HEK293T (cell line): ENCODE results near the gene MRPL38.
A peak's percentile ranks its signal among the peaks of the same experiment; 100 is the strongest.
"Not testable (repeated sequence)": the region's sequence is repeated elsewhere in the genome, so short reads cannot be mapped to it uniquely, and the experiment has no call there.

Experiments
- CTCF ChIA-PET: fragments of 350-600 bp; formaldehyde crosslinking; extraction: SDS; loops from one replicate; lab custom pipeline; 2021; ENCODE audit warnings: antibody characterized with exemption, inconsistent platforms; lab: Yijun Ruan, JAX
- POLR2A ChIA-PET: fragments of 350-600 bp; formaldehyde crosslinking; extraction: SDS; loops from one replicate; lab custom pipeline; 2020; ENCODE audit warnings: antibody characterized with exemption, inconsistent platforms; lab: Yijun Ruan, JAX
- DNase-seq: peaks from one replicate; pipeline ENCODE4 v3.0.0; 2012; ENCODE audit warnings: mixed read lengths; ENCODE audit errors: extremely low spot score
- ARNT ChIP-seq: fragments of 450-650 bp; IDR thresholded peaks from 2 replicates; pipeline ENCODE4 v1.6.1; 2017; ENCODE audit warnings: mild to moderate bottlenecking
- BHLHE40 ChIP-seq: fragments of 450-650 bp; IDR thresholded peaks from 2 replicates; pipeline ENCODE4 v1.6.1; 2016; ENCODE audit warnings: mild to moderate bottlenecking, moderate library complexity, borderline replicate concordance
- CTBP1 ChIP-seq: fragments of 450-650 bp; IDR thresholded peaks from 2 replicates; pipeline ENCODE4 v1.6.1; 2016; ENCODE audit warnings: borderline replicate concordance
- ELF4 ChIP-seq: fragments of 450-650 bp; IDR thresholded peaks from 2 replicates; pipeline ENCODE4 v1.6.1; 2017; ENCODE audit warnings: antibody characterized with exemption
- FOXA1 ChIP-seq: fragments of 450-650 bp; IDR thresholded peaks from 2 replicates; pipeline ENCODE4 v1.6.1; 2016; ENCODE audit warnings: mild to moderate bottlenecking
- FOXK2 ChIP-seq: fragments of 450-650 bp; IDR thresholded peaks from 2 replicates; pipeline ENCODE4 v1.6.1; 2016; ENCODE audit warnings: mild to moderate bottlenecking
- FOXM1 ChIP-seq: fragments of 450-650 bp; IDR thresholded peaks from 2 replicates; pipeline ENCODE4 v1.6.1; 2017; ENCODE audit warnings: mild to moderate bottlenecking, borderline replicate concordance
- HDGF ChIP-seq: fragments of 450-650 bp; IDR thresholded peaks from 2 replicates; pipeline ENCODE4 v1.6.1; 2017; ENCODE audit warnings: antibody characterized with exemption, borderline replicate concordance
- L3MBTL2 ChIP-seq: fragments of 450-650 bp; conservative IDR thresholded peaks from 2 replicates; pipeline ENCODE4 v1.6.1; 2016; ENCODE audit warnings: mild to moderate bottlenecking
- LEF1 ChIP-seq: fragments of 450-650 bp; IDR thresholded peaks from 2 replicates; pipeline ENCODE4 v1.6.1; 2017; ENCODE audit warnings: mild to moderate bottlenecking, borderline replicate concordance
- NFRKB ChIP-seq: fragments of 450-650 bp; IDR thresholded peaks from 2 replicates; pipeline ENCODE4 v1.6.1; 2016; ENCODE audit warnings: mild to moderate bottlenecking, moderate library complexity
- SP1 ChIP-seq: fragments of 450-650 bp; IDR thresholded peaks from 2 replicates; pipeline ENCODE4 v1.6.1; 2017
- SUZ12 ChIP-seq: fragments of 450-650 bp; IDR thresholded peaks from 2 replicates; pipeline ENCODE4 v1.6.1; 2016; ENCODE audit warnings: mild to moderate bottlenecking
- TARDBP ChIP-seq: fragments of 450-650 bp; IDR thresholded peaks from 2 replicates; pipeline ENCODE4 v1.6.1; 2016
- ZNF384 ChIP-seq: fragments of 450-650 bp; IDR thresholded peaks from 2 replicates; pipeline ENCODE4 v1.6.1; 2016
- TF ChIP-seq, protein P1 (sequence below): fragments of 450-650 bp; IDR thresholded peaks from 2 replicates; pipeline ENCODE4 v1.6.1; 2016

The MRPL38 gene

DNA sequence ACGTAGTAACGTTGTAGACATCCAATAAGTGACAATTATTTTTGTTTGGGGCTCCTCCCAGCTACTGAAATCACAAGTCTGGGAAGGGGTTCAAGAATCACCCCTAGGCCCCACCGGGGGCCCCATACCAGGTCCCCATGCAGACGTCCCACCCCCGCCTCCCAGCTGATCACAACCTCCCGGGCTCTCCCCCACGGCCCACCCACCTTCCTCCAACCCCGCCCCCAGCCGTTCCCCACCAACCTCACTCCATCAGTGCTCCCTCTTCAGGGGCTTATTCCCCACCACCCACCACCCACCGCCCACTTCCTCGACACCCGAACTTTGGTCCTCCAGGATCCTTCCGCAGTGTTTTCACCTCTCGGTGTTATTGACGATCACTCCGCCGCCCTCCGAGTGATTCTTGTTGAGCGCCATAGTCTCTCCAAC lies 49.8 kb downstream of the MRPL38 start:
- ChIA-PET CTCF (interaction anchor here (0.6 to 2.0 kb wide), 9 partner anchors 9 to 150 kb away, joined by 3 to 13 read pairs (median 4); no protein-coding TSS in a partner anchor), POLR2A (interaction anchor here (0.5 to 3.3 kb wide), 39 partner anchors 9 to 872 kb away, joined by 3 to 39 read pairs (median 5); partner anchors contain the start of genes CDK3, FBF1, GALK1 and MRPL38)
- DNase-seq, result peak; percentile 46
- TF ChIP-seq FOXK2 (no peak), SP1 (no peak), ARNT (no peak)

GRCh38 chr17:75854101-75854748 lies 50.5 kb downstream of the MRPL38 start:
- DNase-seq, result no peak
- TF ChIP-seq HDGF, result no peak
- no peak for TF ChIP-seq NFRKB
- TF ChIP-seq ARNT, result no peak
- TF ChIP-seq ELF4, result no peak
- ChIA-PET CTCF (interaction anchor here (1.2 to 1.4 kb wide), 3 partner anchors 26 to 81 kb away, joined by 3 to 4 read pairs (median 4); no protein-coding TSS in a partner anchor), POLR2A (interaction anchor here (1.3 to 3.3 kb wide), 12 partner anchors 8 to 148 kb away, joined by 3 to 39 read pairs (median 12); partner anchors contain the start of genes CDK3, TRIM47, TRIM65 and UNK)

DNA sequence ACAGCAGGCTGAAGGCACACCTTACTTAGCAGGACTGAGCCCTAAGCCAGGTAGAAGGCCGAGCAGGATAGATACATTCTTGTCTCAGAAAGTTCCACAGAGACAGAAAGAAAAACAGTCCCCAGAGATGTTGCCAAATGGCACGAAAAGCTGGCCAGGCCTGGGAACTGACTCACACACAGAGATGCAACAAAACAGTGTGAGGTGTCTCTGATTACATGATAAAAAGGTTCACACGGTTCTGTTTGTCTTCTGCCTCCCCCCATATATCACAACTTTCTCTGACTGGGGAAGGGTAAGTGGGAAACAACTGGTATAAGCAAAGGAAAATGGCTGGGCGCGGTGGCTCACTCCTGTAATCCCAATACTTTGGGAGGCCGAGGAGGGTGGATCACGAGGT lies 51.3 kb downstream of the MRPL38 start:
- TF ChIP-seq, protein P1, sequence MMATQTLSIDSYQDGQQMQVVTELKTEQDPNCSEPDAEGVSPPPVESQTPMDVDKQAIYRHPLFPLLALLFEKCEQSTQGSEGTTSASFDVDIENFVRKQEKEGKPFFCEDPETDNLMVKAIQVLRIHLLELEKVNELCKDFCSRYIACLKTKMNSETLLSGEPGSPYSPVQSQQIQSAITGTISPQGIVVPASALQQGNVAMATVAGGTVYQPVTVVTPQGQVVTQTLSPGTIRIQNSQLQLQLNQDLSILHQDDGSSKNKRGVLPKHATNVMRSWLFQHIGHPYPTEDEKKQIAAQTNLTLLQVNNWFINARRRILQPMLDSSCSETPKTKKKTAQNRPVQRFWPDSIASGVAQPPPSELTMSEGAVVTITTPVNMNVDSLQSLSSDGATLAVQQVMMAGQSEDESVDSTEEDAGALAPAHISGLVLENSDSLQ, result no peak
- TF ChIP-seq TARDBP (no peak), FOXA1 (no peak), ELF4 (no peak), SP1 (no peak), ZNF384 (no peak), FOXM1 (no peak), HDGF (no peak), SUZ12 (no peak), CTBP1 (no peak), FOXK2 (no peak), ARNT (no peak), L3MBTL2 (no peak), NFRKB (no peak), LEF1 (no peak)
- no peak for DNase-seq
- POLR2A ChIA-PET, result interaction anchor here (3.2 to 3.3 kb wide), 2 partner anchors 43 to 73 kb away, joined by 24 to 32 read pairs; partner anchors contain the start of gene TRIM65
- CTCF ChIA-PET, result interaction anchor here (0.6 kb wide), 1 partner anchor 329 kb away, joined by 3 read pairs; no protein-coding TSS in a partner anchor

DNA sequence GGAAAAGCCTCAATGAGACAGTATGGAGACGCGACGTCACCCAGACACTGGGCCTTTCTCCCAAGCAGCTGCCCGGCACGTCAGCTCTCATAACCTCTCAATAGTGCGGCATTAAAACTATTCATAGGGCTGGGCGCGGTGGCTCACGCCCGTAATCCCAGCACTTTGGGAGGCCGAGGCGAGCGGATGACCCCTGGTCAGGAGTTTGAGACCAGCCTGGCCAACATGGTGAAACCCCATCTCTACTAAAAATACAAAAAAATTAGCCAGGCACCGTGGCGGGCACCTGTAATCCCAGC lies 53.0 kb downstream of the MRPL38 start:
- DNase-seq, CTCF ChIA-PET: not testable (repeated sequence)
- POLR2A ChIA-PET, result interaction anchor here (0.6 kb wide), 1 partner anchor 72 kb away, joined by 3 read pairs; no protein-coding TSS in a partner anchor

DNA sequence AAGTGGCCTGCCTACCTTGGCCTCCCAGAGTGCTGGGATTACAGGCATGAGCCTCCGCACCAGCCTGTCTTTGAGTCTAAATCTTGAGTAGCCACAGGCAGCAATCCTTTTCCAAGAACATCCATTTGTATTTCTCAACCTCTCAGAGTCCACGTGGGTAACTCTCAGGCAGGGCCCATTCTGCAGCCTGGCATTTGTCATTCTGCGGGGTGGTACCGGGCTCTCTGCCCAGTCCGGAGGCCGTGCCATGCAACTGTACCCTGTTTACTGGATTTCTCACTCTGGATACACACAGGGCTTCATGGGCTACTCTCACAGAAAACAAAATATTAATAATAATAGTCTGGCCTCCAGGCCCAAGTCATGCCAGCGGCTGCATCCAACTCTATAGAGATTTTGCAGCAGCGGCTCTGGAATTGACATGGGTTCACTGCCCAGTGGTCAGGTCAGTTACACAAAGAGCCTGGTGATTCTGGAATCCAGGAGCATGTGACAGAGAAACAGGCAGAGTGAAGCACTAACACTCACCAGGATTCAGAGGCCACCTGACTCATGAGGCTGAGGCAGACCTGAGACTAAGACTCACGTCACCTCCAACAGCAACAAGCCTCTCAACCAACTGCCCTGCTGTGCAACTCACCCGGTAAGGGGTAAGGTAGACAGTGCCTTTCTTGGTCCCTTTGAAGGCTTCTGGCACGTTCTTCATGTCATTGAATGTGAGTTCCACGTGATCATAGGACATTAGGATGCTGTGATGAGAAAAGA lies 53.6 kb downstream of the MRPL38 start:
- POLR2A ChIA-PET, result no interaction called here
- CTCF ChIA-PET, result no interaction called here
- DNase-seq, result no peak
- no peak for TF ChIP-seq SUZ12
- TF ChIP-seq, protein P1, result no peak
- no peak for TF ChIP-seq ARNT
- TF ChIP-seq ELF4, result no peak
- TF ChIP-seq NFRKB, result no peak
- no peak for TF ChIP-seq ZNF384
- no peak for TF ChIP-seq TARDBP
- no peak for TF ChIP-seq LEF1
- no peak for TF ChIP-seq FOXA1
- no peak for TF ChIP-seq CTBP1
- TF ChIP-seq L3MBTL2, result no peak
- TF ChIP-seq HDGF, result no peak
- TF ChIP-seq FOXK2, result no peak
- TF ChIP-seq BHLHE40, result no peak
- no peak for TF ChIP-seq SP1
- no peak for TF ChIP-seq FOXM1

DNA sequence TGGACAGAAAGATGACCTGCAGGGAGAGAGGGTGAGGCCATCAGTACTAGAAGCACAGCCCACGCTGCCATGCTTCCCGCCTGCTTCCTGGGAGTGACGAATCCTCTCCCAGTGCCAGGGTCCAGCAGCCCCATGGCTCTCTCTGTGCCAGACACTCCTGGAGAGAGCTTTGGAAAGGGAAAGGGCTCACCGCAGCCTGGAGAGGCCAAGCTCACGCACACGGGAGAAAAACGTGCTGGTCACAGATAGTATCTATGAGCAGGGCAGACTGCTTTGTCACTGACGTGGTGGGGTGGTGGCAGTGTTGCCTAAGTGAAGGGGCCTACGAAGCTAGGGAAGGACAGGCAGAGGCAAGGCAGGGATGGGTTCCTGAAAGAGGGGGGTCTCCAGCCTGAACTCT lies 55.0 kb downstream of the MRPL38 start:
- no peak for DNase-seq
- TF ChIP-seq FOXA1 (no peak), L3MBTL2 (no peak), HDGF (no peak), TARDBP (no peak), ZNF384 (no peak), FOXM1 (no peak), SUZ12 (no peak), LEF1 (no peak), ARNT (no peak), NFRKB (no peak), BHLHE40 (no peak), CTBP1 (no peak), ELF4 (no peak)
- TF ChIP-seq, protein P1, result no peak
- ChIA-PET CTCF (interaction anchor here (0.6 kb wide), 1 partner anchor 182 kb away, joined by 3 read pairs; no protein-coding TSS in a partner anchor), POLR2A (interaction anchor here (1.4 to 2.7 kb wide), 2 partner anchors 10 to 70 kb away, joined by 3 to 14 read pairs; a partner anchor contains a TSS)
